HepG2 (cell line): ENCODE measurements around the gene LENG1. TPM values are rescaled to one million over a fixed set of nuclear protein-coding genes. Genes with fewer than 3 reads are reported as not detected.

Experiments
- ATAC-seq: fragments of 200-7000 bp; cut with Tn5 transposase; 3 replicates; pipeline ENCODE4 v1.9.1; 2020; ENCODE audit warnings: mild to moderate bottlenecking, moderate library complexity
- BruUV-seq: library from RNA; stranded (reverse); fragments of 400-500 nt; replicated peaks from 2 replicates; lab custom pipeline; 2021; lab: Mats Ljungman, UMichigan
- CTCF ChIA-PET: fragments of 300-600 bp; formaldehyde crosslinking; extraction: SDS; loops from one replicate; lab custom pipeline; 2021; ENCODE audit warnings: low total read pairs, inconsistent platforms, low intra/inter-chr PET ratio; lab: Yijun Ruan, JAX
- POLR2A ChIA-PET: fragments of 350-600 bp; sonication (Branson Sonifier 250); formaldehyde crosslinking; loops from one replicate; lab custom pipeline; 2020; ENCODE audit warnings: antibody characterized with exemption, inconsistent platforms; lab: Yijun Ruan, JAX
- DNase-seq: peaks from one replicate; pipeline ENCODE4 v3.0.0-alpha.2; 2015; ENCODE audit warnings: low spot score
- FAIRE-seq: peaks from 3 replicates; lab custom pipeline; 2011; peaks lifted over from hg19 to GRCh38; lab: Jason Lieb, UNC
- H2AFZ ChIP-seq: one replicate; pipeline ENCODE4 v1.6.1; 2011; ENCODE audit warnings: low read length, inconsistent platforms
- H3K27ac ChIP-seq: fragments of 300-600 bp; 3 replicates; pipeline ENCODE4 v1.8.0; 2011; ENCODE audit warnings: mixed run types, mild to moderate bottlenecking, mixed read lengths, low read length, inconsistent platforms; ENCODE audit not compliant: insufficient read depth; ENCODE audit errors: extremely low read length
- H3K27me3 ChIP-seq, 2 experiments: fragments of 200-600 bp in 1 of 2; 2 replicates in 1 of 2; 3 replicates in 1 of 2; pipeline versions ENCODE4 v1.6.0 to v1.8.0; 2011; ENCODE audit warnings: low read length in 2 of 2, mild to moderate bottlenecking in 2 of 2, moderate library complexity in 2 of 2, inconsistent platforms in 1 of 2; ENCODE audit not compliant: insufficient read depth in 2 of 2, control insufficient read depth in 1 of 2
- H3K36me3 ChIP-seq, 2 experiments: fragments of 200-600 bp in 1 of 2; replicated peaks in 1 of 2; 2 replicates in 1 of 2; 3 replicates in 1 of 2; pipeline versions ENCODE4 v1.5.1 to v1.8.0; 2011; ENCODE audit warnings: low read length in 2 of 2, inconsistent platforms in 1 of 2; ENCODE audit not compliant: insufficient read depth in 2 of 2, control insufficient read depth in 1 of 2
- H3K4me1 ChIP-seq: 2 replicates; pipeline ENCODE4 v1.5.1; 2012; ENCODE audit warnings: low read length, inconsistent platforms; ENCODE audit not compliant: insufficient read depth
- H3K4me2 ChIP-seq: 2 replicates; pipeline ENCODE4 v1.6.0; 2011; ENCODE audit warnings: low read depth, low read length, inconsistent platforms
- H3K4me3 ChIP-seq, 3 experiments: fragments of 200-600 bp in 1 of 3; sonication (generic), shearing (Covaris generic) in 1 of 3; replicated peaks in 1 of 3; 2 replicates each; pipeline ENCODE4 v1.5.1; 2011 to 2016; ENCODE audit warnings: low read length in 3 of 3, inconsistent platforms in 2 of 3, low read depth in 2 of 3, mild to moderate bottlenecking in 2 of 3, control low read depth in 1 of 3, mixed read lengths in 1 of 3; ENCODE audit not compliant: insufficient read depth in 1 of 3
- H3K79me2 ChIP-seq: one replicate; pipeline ENCODE4 v1.6.1; 2011; ENCODE audit warnings: low read length, inconsistent platforms; ENCODE audit not compliant: insufficient read depth
- H3K9ac ChIP-seq: 2 replicates; pipeline ENCODE4 v1.6.0; 2011; ENCODE audit warnings: mild to moderate bottlenecking, low read depth, low read length, inconsistent platforms; ENCODE audit not compliant: insufficient read depth
- H3K9me3 ChIP-seq: 2 replicates; pipeline ENCODE4 v1.5.1; 2012; ENCODE audit warnings: mild to moderate bottlenecking, low read length
- H4K20me1 ChIP-seq: 2 replicates; pipeline ENCODE4 v1.6.0; 2011; ENCODE audit warnings: inconsistent platforms, mild to moderate bottlenecking, low read length, moderate library complexity; ENCODE audit not compliant: insufficient read depth
- ARNT2 ChIP-seq: sonication (generic); formaldehyde crosslinking; IDR thresholded peaks from 2 replicates; pipeline ENCODE4 v1.8.0; 2022; ENCODE audit warnings: mild to moderate bottlenecking, low read depth, missing genetic modification reagents, moderate library complexity
- BCL6 ChIP-seq: IDR thresholded peaks from 2 replicates; pipeline ENCODE4 v1.6.1; 2016; ENCODE audit warnings: missing genetic modification reagents, missing compliant biosample characterization
- CENPT ChIP-seq: sonication (generic); formaldehyde crosslinking; IDR thresholded peaks from 2 replicates; pipeline ENCODE4 v1.8.0; 2022; ENCODE audit warnings: low read depth, mild to moderate bottlenecking, moderate library complexity, missing genetic modification reagents
- ELF4 ChIP-seq: sonication (generic); formaldehyde crosslinking; IDR thresholded peaks from 2 replicates; pipeline ENCODE4 v1.5.0; 2020; ENCODE audit warnings: missing genetic modification reagents, mild to moderate bottlenecking, moderate library complexity, borderline replicate concordance
- FOXC1 ChIP-seq: sonication (generic); formaldehyde crosslinking; IDR thresholded peaks from 2 replicates; pipeline ENCODE4 v1.8.0; 2022; ENCODE audit warnings: mild to moderate bottlenecking, missing genetic modification reagents, borderline replicate concordance
- HMG20A ChIP-seq: IDR thresholded peaks from 2 replicates; pipeline ENCODE4 v1.6.1; 2016; ENCODE audit warnings: borderline replicate concordance
- PITX1 ChIP-seq: sonication (generic); formaldehyde crosslinking; IDR thresholded peaks from 2 replicates; pipeline ENCODE4 v1.5.1; 2020; ENCODE audit warnings: mild to moderate bottlenecking, missing genetic modification reagents
- RAD51 ChIP-seq: fragments of 450-650 bp; IDR thresholded peaks from 2 replicates; pipeline ENCODE4 v1.6.1; 2016; ENCODE audit warnings: borderline replicate concordance
- RBM39 ChIP-seq: fragments of 200-400 bp; formaldehyde crosslinking; IDR thresholded peaks from one replicate; pipeline ENCODE4 v1.6.1; 2018; ENCODE audit warnings: antibody characterized with exemption, mild to moderate bottlenecking, low read depth, low read length; ENCODE audit not compliant: poor library complexity, severe bottlenecking
- RFX5 ChIP-seq: IDR thresholded peaks from 2 replicates; pipeline ENCODE4 v1.6.1; 2011; ENCODE audit warnings: low read depth, low read length, improper control_type of control experiment
- TEAD2 ChIP-seq: sonication (generic); formaldehyde crosslinking; IDR thresholded peaks from 2 replicates; pipeline ENCODE4 v1.9.0; 2021; ENCODE audit warnings: missing genetic modification reagents
- ZNF124 ChIP-seq: sonication (generic); formaldehyde crosslinking; IDR thresholded peaks from 2 replicates; pipeline ENCODE4 v1.4.0; 2020; ENCODE audit warnings: missing genetic modification reagents
- ZNF510 ChIP-seq: sonication (generic); formaldehyde crosslinking; IDR thresholded peaks from 2 replicates; pipeline ENCODE4 v1.4.0; 2020; ENCODE audit warnings: low read depth, mild to moderate bottlenecking, missing genetic modification reagents
- ZNF569 ChIP-seq: sonication (generic); formaldehyde crosslinking; IDR thresholded peaks from 2 replicates; pipeline ENCODE4 v1.5.0; 2020; ENCODE audit warnings: mild to moderate bottlenecking, missing genetic modification reagents, moderate library complexity, borderline replicate concordance
- WGBS: methylation state at CpG from one replicate; pipeline ENCODE4 v1.1.6; 2017; ENCODE audit warnings: low lambda C conversion rate; 5-methylcytosine and 5-hydroxymethylcytosine counted together
- in situ Hi-C: cut with HindIII; loops from 2 replicates; pipeline ENCODE4 v1.10.0; 2017; ENCODE audit warnings: low pct_unique_long_range_greater_than_20kb; ENCODE audit not compliant: extremely low pct_ligation_motif_present
- intact Hi-C: fragments of 100-400 bp; cut with micrococcal nuclease; formaldehyde crosslinking; loops from one replicate; pipeline ENCODE4 v1.10.0; 2022; ENCODE audit not compliant: unreplicated experiment
- polyA plus RNA-seq, 8 experiments: library from polyadenylated mRNA; depleted of rRNA in 3 of 8; stranded (reverse) in 7 of 8; unstranded in 1 of 8; fragments of >200 nt; fragmentation: Illumina TruSeq in 4 of 8; extraction: Trizol in 4 of 8; gene quantifications; 2 replicates each; pipeline versions ENCODE4 v1.2.1 to v1.2.3, GENCODE V29; 2011 to 2016; ENCODE audit warnings: low read depth in 4 of 8, missing spikeins in 1 of 8, mixed read lengths in 1 of 8; ENCODE audit not compliant: insufficient read depth in 1 of 8
- total RNA-seq, 5 experiments: library from RNA; depleted of rRNA; stranded (reverse); fragments of >200 nt; fragmentation: Illumina TruSeq; extraction: Trizol; gene quantifications; 2 replicates each; pipeline ENCODE4 v1.2.3, GENCODE V29; 2016; ENCODE audit warnings: low read depth in 1 of 5

Gene LENG1
- total and polyA plus RNA-seq, 2 of the 13 experiments (the other 11 are each of a cell fraction or from before 2014, with no cell fraction given): 1.8 to 3.8 TPM

GRCh38 chr19:54142166-54142780 is 17.2 kb downstream of the LENG1 start:
- H3K36me3 ChIP-seq: peaks cover 57 to 77% of the 10 kb centered on the region in 2 experiments
- BruUV-seq: no TSS peak
- in situ Hi-C loops: no loop called here

DNA sequence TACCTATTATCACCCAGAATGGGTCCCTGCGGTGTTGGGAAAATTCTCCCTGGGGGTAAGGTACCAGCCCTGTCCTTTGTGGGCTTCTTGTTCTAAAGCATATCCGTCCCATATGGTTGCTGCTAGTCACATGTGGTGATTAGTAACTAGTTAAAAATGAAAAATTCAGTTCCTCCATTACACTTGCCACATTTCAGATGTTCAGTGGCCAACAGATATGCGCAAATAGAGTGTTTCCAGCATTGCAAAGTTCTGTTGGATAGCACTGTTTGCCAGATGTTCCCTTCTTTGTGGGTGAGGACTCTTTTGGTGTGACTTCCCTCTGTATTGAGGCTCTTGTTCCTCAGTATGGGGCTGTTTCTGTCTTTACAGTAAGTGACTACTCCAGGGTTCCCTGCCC is 18.2 kb downstream of the LENG1 start:
- ATAC-seq: no peak
- intact Hi-C loops: no loop called here
- H3K4me3 ChIP-seq: no peak overlapping the region
- no peak for TF ChIP-seq ZNF510 (CRISPR knock-in tag)
- no peak for TF ChIP-seq TEAD2
- TF ChIP-seq CENPT (CRISPR knock-in tag): no peak
- no peak for TF ChIP-seq RBM39
- TF ChIP-seq FOXC1 (CRISPR knock-in tag): no peak
- TF ChIP-seq BCL6 (CRISPR knock-in tag): no peak
- TF ChIP-seq ZNF569: no peak
- TF ChIP-seq ARNT2: no peak
- TF ChIP-seq PITX1 (CRISPR knock-in tag): no peak
- no peak for TF ChIP-seq HMG20A (CRISPR knock-in tag)
- TF ChIP-seq, all 625 proteins: peak for 0
- in situ Hi-C loops: no loop called here
- POLR2A ChIA-PET: no interaction called here
- no peaks in the 10 kb centered on the region for H3K9me3 ChIP-seq
- no peaks in the 10 kb centered on the region; a peak in 1 of 5 replicates for H3K27me3 ChIP-seq
- BruUV-seq: no TSS peak
- peaks cover 48 to 68% of the 10 kb centered on the region in 2 experiments for H3K36me3 ChIP-seq
- peaks cover 29% of the 10 kb centered on the region for H3K4me1 ChIP-seq
- H3K27ac ChIP-seq: no peak overlapping the region
- WGBS: 96% methylated on average over 3 of the region's 3 CpGs
- no peak overlapping the region for H2AFZ ChIP-seq
- DNase-seq (no peak), FAIRE-seq (no peak)
- no peak overlapping the region for H3K4me2 ChIP-seq
- peaks cover 11% of the 10 kb centered on the region; the same call in 1 of the 2 replicates for H4K20me1 ChIP-seq
- peaks cover 39% of the 10 kb centered on the region for H3K79me2 ChIP-seq
- CTCF ChIA-PET: no interaction called here
- no peak overlapping the region for H3K9ac ChIP-seq

More at GRCh38 chr19:54142166-54142780, 17.2 kb downstream of the LENG1 start:
- ChIA-PET CTCF (no interaction called here), POLR2A (no interaction called here)
- Histone ChIP-seq H3K4me3 (no peak overlapping the region), H3K9me3 (no peaks in the 10 kb centered on the region), H3K79me2 (peaks cover 39% of the 10 kb centered on the region), H3K27me3 (no peaks in the 10 kb centered on the region), H3K4me1 (peaks cover 29% of the 10 kb centered on the region), H3K27ac (no peak overlapping the region), H3K9ac (no peak overlapping the region), H3K4me2 (no peak overlapping the region), H2AFZ (no peak overlapping the region), H4K20me1 (peaks cover 11% of the 10 kb centered on the region; the same call in 1 of the 2 replicates)
- WGBS: 94% methylated on average over 7 of the region's 7 CpGs
- intact Hi-C loops: no loop called here
- no peak for DNase-seq
- TF ChIP-seq ELF4 (CRISPR knock-in tag) (no peak), RFX5 (no peak), RAD51 (no peak), ZNF124 (CRISPR knock-in tag) (no peak)
- FAIRE-seq: no peak
- no peak for ATAC-seq
